Vagina (tissue), 2 donors: Measurements from ENCODE around the gene PCSK9. TPM values are rescaled to one million over a fixed set of nuclear protein-coding genes. Genes with fewer than 3 reads are reported as not detected.
A peak's percentile ranks its signal among the peaks of the same experiment; 100 is the strongest.

ENCODE experiments used
- DNase-seq, 2 donors: peaks; one replicate each; pipeline ENCODE4 v3.0.0-alpha.2; 2017; ENCODE audit errors: extremely low spot score in 2 of 2
- H3K27ac ChIP-seq: fragments of 200-600 bp; sonication (generic); one replicate; pipeline ENCODE4 v1.5.1; 2019
- H3K27me3 ChIP-seq: fragments of 200-600 bp; sonication (generic); one replicate; pipeline ENCODE4 v1.5.1; 2019
- H3K36me3 ChIP-seq, 2 donors: fragments of 200-600 bp; sonication (generic); one replicate each; pipeline ENCODE4 v1.5.1; 2017 to 2019
- H3K4me1 ChIP-seq: fragments of 200-600 bp; sonication (generic); one replicate; pipeline ENCODE4 v1.5.1; 2019
- H3K4me3 ChIP-seq, 2 donors: fragments of 200-600 bp; sonication (generic); 1 replicate in 1 of 2; 2 replicates in 1 of 2; pipeline ENCODE4 v1.5.1; 2016 to 2019
- H3K9me3 ChIP-seq: fragments of 200-600 bp; sonication (generic); one replicate; pipeline ENCODE4 v1.5.1; 2019
- CTCF ChIP-seq, 3 experiments: fragments of 450-650 bp in 2 of 3; fragments of 200-600 bp in 1 of 3; sonication (generic) in 1 of 3; IDR thresholded peaks; one replicate each; pipeline ENCODE4 v1.5.1; 2017 to 2019; ENCODE audit warnings: antibody characterized with exemption in 3 of 3, mild to moderate bottlenecking in 2 of 3, moderate library complexity in 2 of 3
- POLR2A ChIP-seq, 2 donors: fragments of 450-650 bp; IDR thresholded peaks; one replicate each; pipeline ENCODE4 v1.6.1; 2017; ENCODE audit warnings: antibody characterized with exemption in 2 of 2, mild to moderate bottlenecking in 2 of 2, moderate library complexity in 2 of 2
- POLR2AphosphoS5 ChIP-seq, 2 donors: sonication (generic); formaldehyde crosslinking; IDR thresholded peaks; one replicate each; pipeline ENCODE4 v1.9.0; 2017; ENCODE audit warnings: antibody characterized with exemption in 2 of 2, mild to moderate bottlenecking in 2 of 2, low read depth in 1 of 2; ENCODE audit not compliant: insufficient read depth in 1 of 2
- intact Hi-C: fragments of 100-400 bp; cut with DNase I; formaldehyde crosslinking; loops from one replicate; pipeline ENCODE4 v1.15.1; 2023
- total RNA-seq: library from RNA; depleted of rRNA; stranded (reverse); fragments of >200 nt; gene quantifications from one replicate; pipeline ENCODE4 v1.2.3, GENCODE V29; 2016

Gene PCSK9
- total RNA-seq = 0.25 TPM

- Histone ChIP-seq H3K9me3 (no peaks in the 10 kb centered on the region), H3K4me3 (peak within 1 kb of the TSS; percentile 23 to 28), H3K27me3 (no peaks in the 10 kb centered on the region), H3K4me1 (peaks cover 20% of the 10 kb centered on the region), H3K27ac (no peak within 1 kb of the TSS), H3K36me3 (no peaks in the 10 kb centered on the region)
- no peak for DNase-seq
- intact Hi-C loops = no loop called here
- TF ChIP-seq POLR2A (IDR thresholded peaks at IDR 0.05) (no peak), POLR2AphosphoS5 (IDR thresholded peaks at IDR 0.05; ENCODE audit: insufficient read depth in 1 of 2, low read depth in 1 of 2) (no peak), CTCF (IDR thresholded peaks at IDR 0.05) (no peak)
These were observed at the start of gene PCSK9 for GRCh38 chr1:55039342-55040082. TSS of gene PCSK9 (plus strand) at chr1:55039548. CDS start at chr1:55039838, 290 bp downstream.

- Histone ChIP-seq H3K27me3 (no peaks in the 10 kb centered on the region), H3K4me3 (no peak overlapping the region), H3K9me3 (no peaks in the 10 kb centered on the region), H3K36me3 (no peaks in the 10 kb centered on the region), H3K27ac (no peak overlapping the region), H3K4me1 (no peaks in the 10 kb centered on the region)
- TF ChIP-seq POLR2AphosphoS5 (IDR thresholded peaks at IDR 0.05; ENCODE audit: insufficient read depth in 1 of 2, low read depth in 1 of 2) = no peak
- TF ChIP-seq POLR2A (IDR thresholded peaks at IDR 0.05) = no peak
- no peak for TF ChIP-seq CTCF (IDR thresholded peaks at IDR 0.05)
- intact Hi-C loops = no loop called here
- no peak for DNase-seq
These were observed 49.2 kb upstream of the PCSK9 start for GRCh38 chr1:54989968-54990810.

GRCh38 chr1:54990916-54991315, 48.4 kb upstream of the PCSK9 start:
- Histone ChIP-seq H3K4me3 (no peak overlapping the region), H3K9me3 (no peaks in the 10 kb centered on the region), H3K27me3 (no peaks in the 10 kb centered on the region), H3K27ac (no peak overlapping the region), H3K4me1 (no peaks in the 10 kb centered on the region), H3K36me3 (no peaks in the 10 kb centered on the region)
- no peak for DNase-seq
- TF ChIP-seq CTCF (IDR thresholded peaks at IDR 0.05) (no peak), POLR2A (IDR thresholded peaks at IDR 0.05) (no peak), POLR2AphosphoS5 (IDR thresholded peaks at IDR 0.05; ENCODE audit: insufficient read depth in 1 of 2, low read depth in 1 of 2) (no peak)
- intact Hi-C loops = no loop called here

GRCh38 chr1:54991939-54992338, 47.4 kb upstream of the PCSK9 start:
- no peak overlapping the region for H3K4me3 ChIP-seq
- no peak for TF ChIP-seq POLR2A (IDR thresholded peaks at IDR 0.05)
- no peak for TF ChIP-seq POLR2AphosphoS5 (IDR thresholded peaks at IDR 0.05; ENCODE audit: insufficient read depth in 1 of 2, low read depth in 1 of 2)
- TF ChIP-seq CTCF (IDR thresholded peaks at IDR 0.05) = no peak
- no peaks in the 10 kb centered on the region for H3K36me3 ChIP-seq
- no peaks in the 10 kb centered on the region for H3K9me3 ChIP-seq
- H3K27ac ChIP-seq = no peak overlapping the region
- DNase-seq = no peak
- peaks cover 5% of the 10 kb centered on the region for H3K4me1 ChIP-seq
- no peaks in the 10 kb centered on the region for H3K27me3 ChIP-seq
- intact Hi-C loops = no loop called here
